HG02763 (cell line): ENCODE data around the gene SIM1.
"Not testable (repeated sequence)": the region's sequence is repeated elsewhere in the genome, so short reads cannot be mapped to it uniquely, and the experiment has no call there.

Experiments used
- ATAC-seq: cut with Tn5 transposase; IDR thresholded peaks from one replicate; pipeline ENCODE4 v1.9.1; 2021; ENCODE audit warnings: mild to moderate bottlenecking, moderate library complexity; ENCODE audit not compliant: unreplicated experiment

The SIM1 gene

GRCh38 chr6:100354736-100355641 is 109.7 kb downstream of the SIM1 start:
- ATAC-seq = not testable (repeated sequence)

DNA sequence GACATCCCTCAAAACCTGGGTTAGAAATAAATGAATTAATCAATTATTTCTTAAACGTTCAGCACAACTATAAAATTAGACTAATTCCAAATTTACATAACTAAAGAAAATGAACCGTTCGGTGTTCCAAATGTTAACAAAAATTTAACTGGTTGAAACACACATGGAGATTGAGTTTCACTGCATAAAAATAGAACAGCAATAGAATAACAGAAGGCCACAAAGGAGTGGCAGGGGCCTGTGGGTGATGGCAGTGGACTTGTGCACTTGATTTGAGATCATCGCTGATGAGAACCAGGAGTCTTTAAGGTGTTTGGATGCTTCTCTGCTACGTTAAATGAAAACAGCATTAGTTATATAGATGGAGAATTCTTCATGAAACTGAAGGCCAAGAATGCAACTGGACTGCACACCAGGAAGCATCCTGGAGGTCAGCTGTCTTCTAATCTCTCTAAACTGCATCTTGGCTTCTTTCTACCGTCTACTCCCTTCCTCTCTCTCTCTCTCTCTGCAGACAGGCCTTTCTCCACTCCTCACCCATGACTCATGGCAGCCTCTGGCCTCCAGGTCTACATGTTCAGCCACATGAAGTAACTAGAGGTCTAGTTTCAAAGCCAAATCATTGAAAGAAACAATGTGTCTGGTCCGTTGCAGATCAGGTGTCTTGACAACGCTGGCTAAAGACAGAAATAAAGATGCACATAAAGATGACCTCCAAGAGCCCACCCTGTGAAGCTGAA is 111.3 kb downstream of the SIM1 start:
- ATAC-seq = no peak

DNA sequence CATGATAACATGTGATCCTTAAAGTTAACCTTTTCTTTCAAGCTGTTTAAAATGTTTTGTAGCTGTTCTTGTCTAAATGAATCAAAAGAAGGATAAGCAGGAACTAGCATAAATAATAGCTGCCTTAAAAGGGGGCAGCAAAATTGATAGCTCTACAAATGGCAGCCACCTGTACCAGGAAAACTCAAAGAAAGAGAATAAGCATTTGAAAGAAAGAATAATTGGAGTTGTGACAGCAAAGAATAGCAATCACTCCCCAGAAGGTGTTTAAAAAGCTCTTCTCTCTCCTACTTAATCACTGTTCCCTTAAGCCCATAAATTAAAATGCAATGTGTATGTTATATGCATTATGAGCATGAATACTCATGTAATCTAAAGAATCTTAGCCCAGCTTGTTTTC is 114.6 kb downstream of the SIM1 start:
- no peak for ATAC-seq

DNA sequence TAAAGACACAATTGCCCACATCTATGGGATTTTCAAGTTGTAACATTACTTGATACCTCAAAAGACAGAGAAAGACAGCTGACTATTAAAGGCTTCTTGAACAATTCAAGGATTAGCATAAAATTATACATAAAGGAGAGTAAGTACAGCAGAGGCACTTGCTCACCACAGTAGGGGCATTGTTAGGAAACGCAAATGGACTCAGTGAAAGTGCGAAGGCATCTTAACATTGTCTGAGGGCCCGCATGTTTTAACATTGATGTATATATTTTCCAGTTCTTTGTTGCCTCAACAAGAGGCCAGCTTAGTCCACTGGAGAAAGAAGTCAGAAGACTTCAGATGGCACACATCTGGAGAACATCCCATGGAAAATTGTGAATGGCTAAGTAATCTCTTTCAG is 115.4 kb downstream of the SIM1 start:
- ATAC-seq = no peak

- ATAC-seq = no peak
These were observed 116.7 kb downstream of the SIM1 start for GRCh38 chr6:100347901-100348550.

- ATAC-seq = no peak
These were observed 117.9 kb downstream of the SIM1 start for GRCh38 chr6:100346828-100347227.

DNA sequence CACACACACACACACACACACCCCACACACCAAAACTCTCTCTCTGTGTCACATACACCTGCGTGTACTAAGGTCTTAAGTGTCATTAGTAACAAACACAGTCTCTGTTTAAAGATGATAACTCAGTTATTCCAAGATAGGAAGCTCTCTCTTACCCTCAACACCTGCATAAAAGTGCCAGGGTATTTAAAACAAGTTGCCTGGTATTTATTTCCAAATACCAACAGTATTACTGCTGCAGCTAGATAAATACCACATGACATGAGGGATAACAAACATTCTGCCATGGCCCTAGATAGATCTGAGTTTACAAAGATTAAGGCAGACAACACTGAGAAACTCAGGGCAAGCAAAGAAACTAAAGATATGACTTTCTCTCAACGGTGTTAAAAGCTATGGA is 118.5 kb downstream of the SIM1 start:
- ATAC-seq = no peak

DNA sequence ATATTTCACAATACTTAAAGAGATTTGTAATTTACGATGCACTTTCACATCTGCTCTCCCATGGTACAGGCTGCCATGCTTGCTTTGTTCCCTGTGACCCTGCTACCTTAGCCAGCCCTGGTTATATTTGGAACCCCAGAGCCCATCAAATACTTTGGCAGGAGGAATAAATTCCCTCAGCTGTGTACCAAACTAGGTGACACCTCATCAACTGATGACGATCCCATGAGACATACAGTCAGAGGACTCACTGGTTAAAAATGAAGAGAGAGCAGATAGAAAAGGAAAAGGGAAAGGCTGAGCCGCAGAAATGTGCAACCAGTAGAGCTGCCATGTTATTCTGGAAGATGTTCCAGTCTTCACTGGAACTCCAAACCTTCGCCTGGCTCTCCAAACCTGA is 120.0 kb downstream of the SIM1 start:
- ATAC-seq = no peak

- no peak for ATAC-seq
These were observed 120.4 kb downstream of the SIM1 start for GRCh38 chr6:100344321-100344720.

GRCh38 chr6:100343316-100344077 is 121.2 kb downstream of the SIM1 start:
- ATAC-seq = no peak

- no peak for ATAC-seq
These were observed 121.9 kb downstream of the SIM1 start for GRCh38 chr6:100342830-100343229.

GRCh38 chr6:100339574-100340255 is 125.0 kb downstream of the SIM1 start:
- ATAC-seq = no peak

- no peak for ATAC-seq
These were observed 126.6 kb downstream of the SIM1 start for GRCh38 chr6:100338090-100338489.

DNA sequence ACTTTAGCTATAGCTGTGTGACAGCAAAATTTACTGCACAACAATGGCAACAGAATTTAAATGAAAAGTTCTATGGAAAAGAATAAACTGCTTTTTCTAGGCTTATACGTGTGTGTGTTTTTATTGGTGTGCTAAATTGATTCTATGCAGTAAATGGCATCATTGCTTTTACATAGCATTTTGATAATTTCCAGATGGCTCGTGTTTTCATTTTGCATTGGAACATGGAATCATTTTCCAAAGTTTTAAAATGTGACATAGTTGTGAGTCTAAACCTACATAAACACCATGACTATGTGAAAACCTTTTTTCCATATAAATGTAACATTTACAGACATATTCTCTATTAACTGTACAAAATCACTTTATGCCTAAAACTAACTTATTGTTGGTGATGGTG is 127.8 kb downstream of the SIM1 start:
- ATAC-seq = no peak

DNA sequence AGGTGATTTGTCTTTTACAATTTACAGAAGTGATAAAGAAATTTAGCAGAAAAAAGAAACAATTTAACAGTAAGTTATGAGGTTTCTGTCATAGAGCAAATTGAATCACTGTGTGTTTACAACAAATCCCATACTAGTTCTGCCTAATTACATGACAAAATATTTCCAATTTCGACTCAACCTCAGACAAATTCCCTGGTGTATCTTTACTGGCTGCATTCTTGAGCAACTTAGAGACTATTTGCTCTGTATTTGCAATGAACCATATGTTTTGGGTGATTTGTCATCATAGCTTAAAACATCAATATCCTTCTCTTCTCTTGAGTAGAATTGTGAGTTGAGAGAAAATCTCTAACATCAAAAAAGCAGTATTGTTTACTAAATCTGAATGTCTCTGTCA is 128.7 kb downstream of the SIM1 start:
- ATAC-seq = no peak
